ENCODE measurements around the gene SEC31B. TPM values are rescaled to one million over a fixed set of nuclear protein-coding genes. Genes with fewer than 3 reads are reported as not detected.

SEC31B gene
- total and polyA plus RNA-seq, 2 of the 8 experiments (the other 6 are each of a cell fraction or from before 2014, with no cell fraction given): 4.1 to 5.3 TPM

- no peak overlapping the region for H2BK15ac ChIP-seq (ENCODE audit: low read length)
- no peak overlapping the region for H3K4ac ChIP-seq (replicated peaks; ENCODE audit: insufficient read length, low read depth, low read length)
- no peak overlapping the region for H4K91ac ChIP-seq (replicated peaks; ENCODE audit: insufficient read length, low read length)
- H4K8ac ChIP-seq (ENCODE audit: extremely low read depth, insufficient read depth, low read length): no peak overlapping the region
- H3K18ac ChIP-seq (ENCODE audit: extremely low read depth, low read length): no peak overlapping the region
- H2BK120ac ChIP-seq (replicated peaks; ENCODE audit: low read depth, low read length): no peak overlapping the region
- H4K5ac ChIP-seq (ENCODE audit: insufficient read length, low read depth, low read length): no peak overlapping the region
- H2BK20ac ChIP-seq (ENCODE audit: low read length): no peak overlapping the region
- no peak overlapping the region for H3K9ac ChIP-seq (replicated peaks in 1 of 4; ENCODE audit: extremely low read depth in 1 of 4, low read depth in 3 of 4, low read length in 3 of 4)
- H3K27ac ChIP-seq (ENCODE audit: low read depth, low read length): no peak overlapping the region
- peaks cover 0 to 6% (median 3%) of the 10 kb centered on the region in 4 experiments; a peak in 5 of 7 replicates for H3K4me1 ChIP-seq (replicated peaks in 1 of 4; ENCODE audit: control insufficient read depth in 3 of 4, insufficient read depth in 4 of 4, low read length in 3 of 4)
- no peak overlapping the region for H2BK5ac ChIP-seq (ENCODE audit: low read depth, low read length)
- no peak overlapping the region for H3K56ac ChIP-seq (replicated peaks; ENCODE audit: insufficient read length, low read depth, low read length)
- H3K79me1 ChIP-seq (ENCODE audit: low read depth, low read length): no peaks in the 10 kb centered on the region
- H3K27me3 ChIP-seq (replicated peaks in 1 of 4; ENCODE audit: control insufficient read depth in 3 of 4, extremely low read depth in 1 of 4, insufficient read depth in 3 of 4, low read length in 3 of 4): peaks cover 0 to 27% (median 17%) of the 10 kb centered on the region in 4 experiments; a peak in 6 of 7 replicates
- H2AK5ac ChIP-seq (ENCODE audit: low read depth, low read length): no peak overlapping the region
- DNase-seq (ENCODE audit: low read depth in 1 of 2, low spot score in 2 of 2) (no peak), FAIRE-seq (no peak)
- peaks cover 0 to 3% of the 10 kb centered on the region in 2 experiments for H4K20me1 ChIP-seq (replicated peaks in 1 of 2; ENCODE audit: control insufficient read depth in 1 of 2, insufficient read depth in 2 of 2, low read length in 2 of 2)
- ChIA-PET POLR2A (ENCODE audit: partially characterized antibody) (interaction anchor here (0.6 to 2.3 kb wide), 2 partner anchors 12 to 688 kb away, joined by 3 to 8 read pairs; no protein-coding TSS in a partner anchor), CTCF (ENCODE audit: partially characterized antibody) (interaction anchor here (0.6 to 9.8 kb wide), 11 partner anchors 12 to 322 kb away, joined by 3 to 110 read pairs (median 5); no protein-coding TSS in a partner anchor)
- peaks cover 0 to 3% of the 10 kb centered on the region in 2 experiments; a peak in 1 of 4 replicates for H3K9me3 ChIP-seq (ENCODE audit: insufficient read depth in 2 of 2, low read depth in 1 of 2, low read length in 1 of 2)
- H3K23me2 ChIP-seq (ENCODE audit: low read depth, low read length): peaks cover 8% of the 10 kb centered on the region; the same call in 1 of the 2 replicates
- no peaks in the 10 kb centered on the region for H3K79me2 ChIP-seq (ENCODE audit: control insufficient read depth in 1 of 2, insufficient read depth in 2 of 2, low read length in 2 of 2)
- no peak overlapping the region for H3K23ac ChIP-seq (ENCODE audit: insufficient read length)
- 88% methylated on average over 3 of the region's 3 CpGs; no CpG with 5 or more reads in 1 of the 2 experiments for WGBS, 2 experiments (ENCODE audit: extremely low coverage in 1 of 2, insufficient coverage in 1 of 2, insufficient read length in 1 of 2, insufficient replicate concordance in 2 of 2, low coverage in 1 of 2, low lambda C conversion rate in 2 of 2, missing lambda C conversion rate in 1 of 2)
- no peak overlapping the region for H2BK12ac ChIP-seq (ENCODE audit: low read depth, low read length)
- no peak overlapping the region for H2AFZ ChIP-seq (ENCODE audit: low read length)
- H3K14ac ChIP-seq (ENCODE audit: insufficient read length): no peak overlapping the region
- no peak overlapping the region for H3K4me3 ChIP-seq (ENCODE audit: extremely low read depth in 1 of 4, insufficient read depth in 2 of 4, low read depth in 3 of 4, low read length in 4 of 4)
- no peak overlapping the region for H3K4me2 ChIP-seq (ENCODE audit: insufficient read depth in 1 of 2, low read depth in 2 of 2, low read length in 2 of 2)
- no peaks in the 10 kb centered on the region for H3K36me3 ChIP-seq (ENCODE audit: control insufficient read depth in 2 of 4, insufficient read depth in 4 of 4, low read length in 3 of 4)
- TF ChIP-seq E2F6 (IDR thresholded peaks at IDR 0.05) (no peak), JUN (IDR thresholded peaks at IDR 0.05; ENCODE audit: low read depth, low read length) (no peak), CHD1 (IDR thresholded peaks at IDR 0.05; ENCODE audit: low read depth, low read length) (no peak), CHD2 (IDR thresholded peaks at IDR 0.05; ENCODE audit: low read length) (no peak)
Measured at GRCh38 chr10:100566561-100566960, 46.9 kb upstream of the SEC31B start.

Measured in H1 (cell line).